ENCODE results near the gene NLRP12. TPM values are rescaled to one million over a fixed set of nuclear protein-coding genes. Genes with fewer than 3 reads are reported as not detected.
"Not testable (repeated sequence)": the region's sequence is repeated elsewhere in the genome, so short reads cannot be mapped to it uniquely, and the experiment has no call there.

Gene NLRP12
- total RNA-seq, 2 donors from 2014 or later, result 0.11 TPM; not detected in 1

DNA sequence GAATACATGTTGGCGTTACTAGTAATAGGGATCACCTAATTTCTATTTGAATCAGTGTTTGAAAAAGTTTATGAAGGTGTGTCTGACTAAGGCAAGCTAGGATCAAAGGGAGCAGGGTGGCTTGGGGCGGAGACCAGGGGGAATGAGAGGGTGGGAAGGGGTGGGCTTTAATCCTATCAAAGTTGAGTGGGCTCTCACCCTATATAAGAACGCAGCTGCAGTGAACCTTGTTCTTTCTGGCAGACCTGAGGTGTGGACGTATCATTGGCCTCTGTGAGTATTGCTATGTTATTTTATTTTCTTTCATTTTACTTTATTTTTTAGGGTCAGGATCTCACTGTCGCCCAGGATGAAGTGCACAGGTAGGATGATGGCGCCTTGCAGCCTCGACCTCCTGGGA lies 37.4 kb downstream of the NLRP12 start:
- H3K27me3 ChIP-seq, result no peaks in the 10 kb centered on the region
- no peak overlapping the region for H3K27ac ChIP-seq
- H3K9me3 ChIP-seq, result no peaks in the 10 kb centered on the region
- H3K9ac ChIP-seq (ENCODE audit: low read depth in 2 of 2, low read length in 2 of 2), result no peak overlapping the region
- no peaks in the 10 kb centered on the region for H3K4me1 ChIP-seq
- no peak overlapping the region for H3K4me3 ChIP-seq
- intact Hi-C loops (cut with DNase I), result no loop called here
- no peaks in the 10 kb centered on the region for H3K36me3 ChIP-seq
- TF ChIP-seq, protein P1, sequence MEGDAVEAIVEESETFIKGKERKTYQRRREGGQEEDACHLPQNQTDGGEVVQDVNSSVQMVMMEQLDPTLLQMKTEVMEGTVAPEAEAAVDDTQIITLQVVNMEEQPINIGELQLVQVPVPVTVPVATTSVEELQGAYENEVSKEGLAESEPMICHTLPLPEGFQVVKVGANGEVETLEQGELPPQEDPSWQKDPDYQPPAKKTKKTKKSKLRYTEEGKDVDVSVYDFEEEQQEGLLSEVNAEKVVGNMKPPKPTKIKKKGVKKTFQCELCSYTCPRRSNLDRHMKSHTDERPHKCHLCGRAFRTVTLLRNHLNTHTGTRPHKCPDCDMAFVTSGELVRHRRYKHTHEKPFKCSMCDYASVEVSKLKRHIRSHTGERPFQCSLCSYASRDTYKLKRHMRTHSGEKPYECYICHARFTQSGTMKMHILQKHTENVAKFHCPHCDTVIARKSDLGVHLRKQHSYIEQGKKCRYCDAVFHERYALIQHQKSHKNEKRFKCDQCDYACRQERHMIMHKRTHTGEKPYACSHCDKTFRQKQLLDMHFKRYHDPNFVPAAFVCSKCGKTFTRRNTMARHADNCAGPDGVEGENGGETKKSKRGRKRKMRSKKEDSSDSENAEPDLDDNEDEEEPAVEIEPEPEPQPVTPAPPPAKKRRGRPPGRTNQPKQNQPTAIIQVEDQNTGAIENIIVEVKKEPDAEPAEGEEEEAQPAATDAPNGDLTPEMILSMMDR (IDR thresholded peaks at IDR 0.05), result no peak
- DNase-seq, result no peak

DNA sequence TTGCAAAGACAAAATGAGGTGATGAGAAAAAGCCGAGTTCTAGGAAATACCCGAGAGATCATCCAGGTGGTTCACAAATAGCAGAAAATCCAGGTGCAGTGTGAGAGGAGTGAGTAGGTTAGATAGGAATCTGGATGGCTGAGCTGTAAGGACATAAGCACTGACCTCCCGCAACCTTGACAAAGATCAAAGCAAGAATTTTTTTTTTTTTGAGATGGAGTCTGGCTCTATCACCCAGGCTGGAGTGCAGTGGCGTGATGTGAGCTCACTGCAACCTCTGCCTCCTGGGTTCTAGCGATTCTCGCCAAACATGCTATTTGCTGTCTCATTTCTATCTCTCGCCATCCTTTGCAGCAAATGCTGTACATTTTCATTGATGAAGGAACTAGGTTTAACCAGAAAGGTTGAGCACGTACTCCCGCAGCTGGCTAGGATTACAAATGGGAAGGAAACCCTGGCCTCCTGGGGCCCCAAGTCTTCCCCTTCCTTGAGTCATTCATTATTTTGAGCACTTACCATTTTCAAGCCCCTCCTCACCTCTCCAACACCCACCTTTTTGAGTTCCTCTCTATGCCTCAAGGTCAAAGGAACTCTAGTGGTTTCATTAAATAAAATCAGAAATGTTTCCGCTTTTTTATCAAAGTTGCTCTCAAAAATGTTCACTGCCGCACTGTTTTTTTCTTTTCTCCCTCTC lies 38.8 kb downstream of the NLRP12 start:
- Histone ChIP-seq H3K36me3 (no peaks in the 10 kb centered on the region), H3K27me3 (no peaks in the 10 kb centered on the region), H3K4me1 (no peaks in the 10 kb centered on the region), H3K27ac (no peak overlapping the region), H3K4me3 (no peak overlapping the region), H3K9ac (ENCODE audit: low read depth in 2 of 2, low read length in 2 of 2) (no peak overlapping the region), H3K9me3 (no peaks in the 10 kb centered on the region)
- intact Hi-C loops (cut with DNase I), result no loop called here
- no peak for DNase-seq
- TF ChIP-seq, protein P1 (IDR thresholded peaks at IDR 0.05), result no peak

DNA sequence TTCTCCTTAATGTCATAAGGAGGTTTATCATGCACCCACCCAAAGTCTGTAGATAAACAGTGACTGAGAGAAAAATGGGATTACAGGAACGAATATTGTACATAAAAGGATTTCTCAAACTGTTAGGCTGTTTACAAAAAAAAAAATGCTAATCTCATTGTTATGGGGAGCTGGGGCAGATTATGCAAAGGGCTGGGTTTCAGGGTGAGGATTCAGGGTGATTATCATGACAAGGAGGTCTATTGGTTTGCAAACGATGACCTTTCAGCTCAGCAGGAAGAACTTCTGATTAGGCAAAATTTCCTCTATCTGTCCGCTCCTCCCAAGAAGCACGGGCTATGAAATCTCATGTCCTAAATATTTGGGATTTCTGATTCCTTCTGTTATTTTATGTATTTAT lies 41.4 kb downstream of the NLRP12 start:
- H3K27ac ChIP-seq, result no peak overlapping the region
- no peak overlapping the region for H3K9ac ChIP-seq (ENCODE audit: low read depth in 2 of 2, low read length in 2 of 2)
- H3K4me1 ChIP-seq, result no peaks in the 10 kb centered on the region
- TF ChIP-seq, protein P1 (IDR thresholded peaks at IDR 0.05), result no peak
- intact Hi-C loops (cut with DNase I), result no loop called here
- no peaks in the 10 kb centered on the region for H3K27me3 ChIP-seq
- H3K9me3 ChIP-seq, result no peaks in the 10 kb centered on the region
- no peaks in the 10 kb centered on the region for H3K36me3 ChIP-seq
- DNase-seq, result no peak
- H3K4me3 ChIP-seq, result no peak overlapping the region

DNA sequence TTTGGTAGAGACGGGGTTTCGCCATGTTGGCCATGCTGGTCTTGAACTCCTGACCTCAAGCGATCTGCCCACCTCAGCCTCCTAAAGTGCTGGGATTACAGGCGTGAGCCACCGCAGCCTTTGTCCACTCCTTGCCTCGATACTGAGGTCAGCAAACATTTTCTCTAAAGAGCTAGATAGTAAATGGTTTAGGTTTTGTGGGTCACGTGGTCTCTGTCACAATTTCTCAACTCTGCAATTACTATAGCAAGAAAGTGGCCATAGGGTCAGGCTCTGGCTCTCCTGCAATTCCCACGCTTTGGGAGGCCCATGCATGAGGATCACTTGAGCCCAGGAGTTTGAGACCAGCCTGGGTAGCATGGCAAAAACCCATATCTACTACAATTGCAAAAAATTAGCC lies 42.8 kb downstream of the NLRP12 start:
- H3K4me3 ChIP-seq; H3K9ac ChIP-seq (ENCODE audit: low read depth in 2 of 2, low read length in 2 of 2); intact Hi-C loops (cut with DNase I): not testable (repeated sequence)

DNA sequence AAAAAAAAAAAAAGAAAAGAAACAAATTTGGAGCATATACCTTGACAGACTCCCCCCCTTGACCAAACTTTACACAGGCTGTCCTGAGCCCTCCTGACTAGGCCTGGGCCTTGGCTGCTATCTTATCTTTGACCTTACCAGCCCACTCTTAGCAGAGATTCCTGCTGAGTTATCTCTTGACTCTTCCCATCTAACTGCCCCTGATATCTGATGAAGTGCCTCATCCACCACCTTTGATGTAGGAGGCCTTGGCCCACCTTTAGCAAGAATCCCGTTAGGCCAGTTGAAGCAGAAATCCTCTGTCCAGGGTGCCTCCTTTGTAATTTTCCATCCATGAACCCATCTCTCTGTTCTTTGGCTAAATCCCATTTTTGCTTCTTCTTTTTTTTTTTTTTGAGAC lies 43.6 kb downstream of the NLRP12 start:
- Histone ChIP-seq H3K4me3 (no peak overlapping the region), H3K9ac (ENCODE audit: low read depth in 2 of 2, low read length in 2 of 2) (no peak overlapping the region), H3K27me3 (no peaks in the 10 kb centered on the region), H3K4me1 (no peaks in the 10 kb centered on the region), H3K36me3 (no peaks in the 10 kb centered on the region), H3K9me3 (no peaks in the 10 kb centered on the region), H3K27ac (no peak overlapping the region)
- TF ChIP-seq, protein P1 (IDR thresholded peaks at IDR 0.05), result no peak
- no peak for DNase-seq
- intact Hi-C loops (cut with DNase I), result no loop called here

More for the DNA sequence above, 42.8 kb downstream of the NLRP12 start:
- not testable (repeated sequence) for H3K27me3 ChIP-seq, H3K9me3 ChIP-seq, DNase-seq, H3K27ac ChIP-seq, H3K36me3 ChIP-seq, H3K4me1 ChIP-seq

DNA sequence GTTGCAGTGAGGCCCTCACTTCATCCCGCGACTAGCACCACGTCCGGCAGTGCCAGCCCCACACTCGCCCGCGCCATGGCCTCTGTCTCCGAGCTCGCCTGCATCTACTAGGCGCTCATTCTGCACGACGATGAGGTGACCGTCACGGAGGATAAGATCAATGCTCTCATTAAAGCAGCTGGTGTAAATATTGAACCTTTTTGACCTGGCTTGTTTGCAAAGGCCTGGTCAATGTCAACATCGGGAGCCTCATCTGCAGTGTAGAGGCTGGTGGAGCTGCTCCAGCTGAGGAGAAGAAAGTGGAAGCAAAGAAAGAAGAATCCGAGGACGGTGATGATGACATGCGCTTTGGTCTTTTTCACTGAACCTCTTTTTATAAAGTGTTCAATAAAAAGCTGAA lies 48.6 kb downstream of the NLRP12 start:
- intact Hi-C loops (cut with DNase I), result no loop called here
- no peak overlapping the region for H3K27ac ChIP-seq
- H3K27me3 ChIP-seq, result no peaks in the 10 kb centered on the region
- no peak for DNase-seq
- H3K9me3 ChIP-seq, result no peaks in the 10 kb centered on the region
- TF ChIP-seq, protein P1 (IDR thresholded peaks at IDR 0.05), result no peak
- H3K36me3 ChIP-seq, result no peaks in the 10 kb centered on the region
- H3K4me3 ChIP-seq, result no peak overlapping the region
- H3K9ac ChIP-seq (ENCODE audit: low read depth in 2 of 2, low read length in 2 of 2), result no peak overlapping the region
- H3K4me1 ChIP-seq, result no peaks in the 10 kb centered on the region

DNA sequence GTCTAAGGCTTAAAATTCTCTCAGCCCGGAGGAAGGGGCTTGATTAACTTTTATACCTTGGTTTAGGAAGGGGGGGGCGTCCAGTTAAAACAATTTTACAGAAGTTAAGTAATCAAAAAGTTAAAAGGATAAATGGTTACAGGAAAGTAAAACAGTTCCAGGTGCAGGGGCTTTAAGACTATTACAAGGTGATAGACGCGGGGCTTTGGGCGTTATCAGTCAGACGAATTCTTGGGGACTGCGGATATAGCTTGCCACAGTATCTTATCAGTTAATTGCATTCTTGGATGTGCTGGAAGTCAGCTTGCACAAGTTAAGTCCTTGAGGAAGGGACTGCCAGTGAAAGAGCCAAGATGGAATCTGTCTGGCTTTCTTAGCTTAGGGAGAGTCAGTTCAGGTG lies 49.6 kb downstream of the NLRP12 start:
- H3K4me1 ChIP-seq; H3K36me3 ChIP-seq; H3K9ac ChIP-seq (ENCODE audit: low read depth in 2 of 2, low read length in 2 of 2); intact Hi-C loops (cut with DNase I); H3K4me3 ChIP-seq; H3K27ac ChIP-seq; H3K27me3 ChIP-seq; H3K9me3 ChIP-seq; DNase-seq: not testable (repeated sequence)

All from colonic mucosa (tissue), 4 donors.